ENCODE results near the gene DIRAS1.

DIRAS1 gene

GRCh38 chr19:2720777-2721569 is at the start of gene DIRAS1:
DIRAS1 (minus strand) TSS chr19:2721372; CDS start chr19:2717806, 3,566 bp downstream.
- DNase-seq = no peak

GRCh38 chr19:2770055-2771013 is 49.2 kb upstream of the DIRAS1 start:
- DNase-seq = no peak

- no peak for DNase-seq
These were observed 48.0 kb upstream of the DIRAS1 start for GRCh38 chr19:2769218-2769617.

GRCh38 chr19:2768365-2769132 is 47.4 kb upstream of the DIRAS1 start:
- no peak for DNase-seq

- DNase-seq = no peak
These were observed 46.5 kb upstream of the DIRAS1 start for GRCh38 chr19:2767688-2768087.

GRCh38 chr19:2766594-2767372 is 45.6 kb upstream of the DIRAS1 start:
- no peak for DNase-seq

GRCh38 chr19:2765376-2765775 is 44.2 kb upstream of the DIRAS1 start:
- no peak for DNase-seq

- no peak for DNase-seq
These were observed 43.8 kb upstream of the DIRAS1 start for GRCh38 chr19:2764945-2765344.

GRCh38 chr19:2763687-2764086 is 42.5 kb upstream of the DIRAS1 start:
- no peak for DNase-seq

- no peak for DNase-seq
These were observed 41.8 kb upstream of the DIRAS1 start for GRCh38 chr19:2762783-2763496.

GRCh38 chr19:2761876-2762782 is 41.0 kb upstream of the DIRAS1 start:
- no peak for DNase-seq

GRCh38 chr19:2761309-2761677 is 40.1 kb upstream of the DIRAS1 start:
- no peak for DNase-seq

GRCh38 chr19:2759965-2760364 is 38.8 kb upstream of the DIRAS1 start:
- DNase-seq = no peak

- no peak for DNase-seq
These were observed 38.2 kb upstream of the DIRAS1 start for GRCh38 chr19:2759362-2759761.

GRCh38 chr19:2758601-2759313 is 37.6 kb upstream of the DIRAS1 start:
- no peak for DNase-seq

GRCh38 chr19:2756921-2757881 is 36.0 kb upstream of the DIRAS1 start:
- DNase-seq = no peak

GRCh38 chr19:2756477-2756876 is 35.3 kb upstream of the DIRAS1 start:
- DNase-seq = no peak

- DNase-seq = no peak
These were observed 34.6 kb upstream of the DIRAS1 start for GRCh38 chr19:2755811-2756210.

GRCh38 chr19:2755448-2755705 is 34.2 kb upstream of the DIRAS1 start:
- DNase-seq = no peak

All from CD4-positive, alpha-beta T cell treated with Interferon gamma for 1 hour (primary cell).